Stimulated activated CD4-positive, alpha-beta T cell treated with anti-CD3 and anti-CD28 coated beads, TNF-alpha, amount 100 ng/mL, for 24 hours (primary cell): ENCODE results near the gene MARS1.
"Not testable (repeated sequence)": the region's sequence is repeated elsewhere in the genome, so short reads cannot be mapped to it uniquely, and the experiment has no call there.

Source experiments
- DNase-seq, 3 experiments: peaks; one replicate each; pipeline ENCODE4 v3.0.0-alpha.2; 2020; ENCODE audit warnings: low read depth in 3 of 3

Gene MARS1

GRCh38 chr12:57549909-57550640 is 62.2 kb downstream of the MARS1 start, which contains the start of gene KIF5A:
TSS of gene KIF5A (plus strand) at chr12:57550044. CDS start at chr12:57550272, 228 bp downstream.
- peak in 2 of 3 experiments; percentile 31 to 61 for DNase-seq

DNA sequence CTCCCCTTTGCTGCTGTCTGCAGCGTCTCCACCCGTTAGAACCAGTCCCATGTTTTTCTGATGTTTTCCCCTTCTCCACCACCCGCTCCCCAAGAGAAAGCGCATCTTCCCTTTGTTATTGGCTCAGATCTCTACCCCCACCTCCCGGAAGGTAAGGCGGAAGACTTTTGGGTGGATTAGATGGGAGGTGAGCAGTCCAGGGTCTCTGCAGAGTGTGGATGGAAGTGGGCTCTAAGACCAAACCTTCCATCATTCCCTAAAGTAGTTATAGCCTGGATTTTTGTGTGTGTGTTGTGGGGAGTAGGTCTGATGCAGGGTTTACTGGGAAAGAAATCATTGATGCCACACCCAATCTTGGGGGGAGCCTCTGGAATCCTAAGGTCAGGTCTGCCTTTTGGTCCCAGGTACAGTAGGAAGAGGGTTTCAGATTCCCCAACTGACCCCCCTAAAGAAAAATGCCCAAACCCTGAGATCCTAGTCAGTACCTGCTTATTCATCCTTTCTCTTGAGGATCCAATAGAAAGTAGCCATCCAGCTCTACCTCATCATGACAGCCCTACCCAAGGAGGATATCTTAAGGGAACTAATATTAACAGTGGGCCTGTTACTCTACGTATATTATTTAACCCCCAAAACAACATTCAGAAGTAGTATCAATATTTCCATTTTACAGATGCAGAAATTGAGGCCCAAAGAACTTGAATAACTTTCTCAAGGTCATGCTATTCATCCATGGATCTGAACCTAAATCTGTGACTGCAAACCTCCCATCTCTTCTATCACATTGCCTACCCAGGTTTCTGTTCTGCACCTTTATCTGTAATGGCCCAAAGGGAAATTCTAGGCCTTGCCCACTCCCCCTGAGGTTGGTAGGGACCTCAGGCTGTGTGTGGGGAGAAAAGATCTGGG is 63.0 kb downstream of the MARS1 start:
- no peak for DNase-seq

- no peak for DNase-seq
Measured at GRCh38 chr12:57551637-57552305, 63.9 kb downstream of the MARS1 start.

DNA sequence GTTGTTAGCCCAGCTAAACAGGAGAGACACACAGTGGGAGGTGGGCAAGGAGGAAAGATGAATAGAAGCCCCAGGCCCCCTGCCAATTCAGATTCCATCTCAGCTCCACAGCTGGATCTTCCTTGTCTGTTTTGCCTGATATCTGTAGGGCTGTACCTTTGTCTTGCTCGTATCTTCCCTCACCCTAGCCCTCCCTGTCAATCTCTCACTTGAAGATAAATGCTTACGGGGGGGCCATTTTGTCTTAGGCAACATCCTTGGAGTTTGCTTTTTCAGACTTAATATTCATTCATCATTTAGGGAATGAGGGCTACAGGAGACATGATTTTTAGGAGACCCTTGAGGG is 64.4 kb downstream of the MARS1 start:
- no peak for DNase-seq

- no peak for DNase-seq
Measured at GRCh38 chr12:57552835-57553313, 65.0 kb downstream of the MARS1 start.

GRCh38 chr12:57553343-57554202 is 65.7 kb downstream of the MARS1 start:
- no peak for DNase-seq

- no peak for DNase-seq
Measured at GRCh38 chr12:57554453-57554852, 66.6 kb downstream of the MARS1 start.

GRCh38 chr12:57554897-57555296 is 67.0 kb downstream of the MARS1 start:
- no peak for DNase-seq

DNA sequence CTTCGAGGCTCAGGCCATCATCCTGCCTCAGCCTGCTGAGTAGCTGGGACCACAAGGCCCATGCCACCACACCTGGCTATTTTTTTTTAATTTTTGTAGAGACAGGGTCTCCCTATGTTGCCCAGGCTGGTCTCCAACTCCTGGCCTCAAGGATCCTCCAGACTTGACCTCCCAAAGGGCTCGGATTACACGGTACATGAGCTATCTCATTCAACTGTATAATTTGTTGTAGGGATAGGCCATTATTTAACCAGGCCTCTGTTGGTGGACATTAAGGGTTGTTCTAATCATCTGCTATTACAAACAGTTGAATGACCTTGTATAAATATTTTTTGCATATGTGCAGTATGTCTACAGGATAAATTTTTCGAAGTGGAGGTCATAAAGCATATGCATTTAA is 71.0 kb downstream of the MARS1 start:
- DNase-seq: no peak

DNA sequence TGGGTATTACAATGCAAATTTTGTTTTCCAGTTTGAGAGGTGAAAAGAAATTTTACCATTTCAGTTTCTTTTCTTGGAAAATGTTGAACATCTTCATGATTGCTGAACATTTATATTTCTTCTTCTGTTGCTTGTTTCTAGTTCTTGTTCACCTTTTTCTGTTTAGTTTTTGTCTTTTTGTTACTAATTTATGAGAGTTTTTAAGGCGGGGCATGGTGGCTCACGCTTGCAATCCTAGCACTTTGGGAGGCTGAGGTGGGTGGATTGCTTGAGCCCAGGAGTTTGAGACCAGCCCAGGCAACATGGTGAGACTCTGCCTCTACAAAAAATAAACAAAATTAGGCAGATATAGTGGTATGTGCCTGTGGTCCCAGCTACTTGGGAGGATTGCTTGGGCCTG is 72.6 kb downstream of the MARS1 start:
- no peak for DNase-seq

GRCh38 chr12:57561117-57561516 is 73.2 kb downstream of the MARS1 start:
- not testable (repeated sequence) for DNase-seq

- no peak for DNase-seq
Measured at GRCh38 chr12:57563358-57563757, 75.5 kb downstream of the MARS1 start.

GRCh38 chr12:57564178-57564740 is 76.4 kb downstream of the MARS1 start:
- no peak for DNase-seq
